ENCODE results near the gene ENKUR. TPM values are rescaled to one million over a fixed set of nuclear protein-coding genes. Genes with fewer than 3 reads are reported as not detected.

ENKUR gene
- total RNA-seq, 1 experiment from 2014 or later: 0.77 TPM

DNA sequence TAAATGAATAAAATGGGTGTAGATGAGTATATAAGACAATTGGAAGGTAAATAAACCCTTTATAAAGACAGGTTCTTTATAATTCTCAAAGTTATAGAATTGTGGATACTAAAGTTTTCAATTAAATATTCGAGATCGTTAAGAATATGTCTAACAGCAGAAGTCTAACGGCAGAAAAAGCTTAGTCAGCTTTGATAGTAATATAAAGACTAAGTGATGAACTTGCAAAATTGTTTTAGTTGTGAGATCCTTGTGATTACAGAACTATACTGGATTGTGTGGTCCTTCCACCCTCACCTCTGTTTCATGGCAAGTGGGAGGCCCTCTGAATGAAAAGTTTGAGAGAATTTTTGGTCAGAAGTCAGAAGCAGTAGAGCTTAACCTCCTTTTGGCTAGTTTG lies 2.7 kb upstream of the ENKUR start:
- Histone ChIP-seq H3K4me1 (peaks cover 8% of the 10 kb centered on the region; the same call in 1 of the 2 replicates), H3K4me3 (ENCODE audit: low read depth, low read length) (no peak overlapping the region), H3K36me3 (ENCODE audit: control insufficient read depth, insufficient read depth, low read length) (no peaks in the 10 kb centered on the region), H3K9me3 (no peaks in the 10 kb centered on the region), H3K27me3 (replicated peaks; ENCODE audit: control insufficient read depth, insufficient read depth, low read length) (no peaks in the 10 kb centered on the region)
- TF ChIP-seq, protein P1, sequence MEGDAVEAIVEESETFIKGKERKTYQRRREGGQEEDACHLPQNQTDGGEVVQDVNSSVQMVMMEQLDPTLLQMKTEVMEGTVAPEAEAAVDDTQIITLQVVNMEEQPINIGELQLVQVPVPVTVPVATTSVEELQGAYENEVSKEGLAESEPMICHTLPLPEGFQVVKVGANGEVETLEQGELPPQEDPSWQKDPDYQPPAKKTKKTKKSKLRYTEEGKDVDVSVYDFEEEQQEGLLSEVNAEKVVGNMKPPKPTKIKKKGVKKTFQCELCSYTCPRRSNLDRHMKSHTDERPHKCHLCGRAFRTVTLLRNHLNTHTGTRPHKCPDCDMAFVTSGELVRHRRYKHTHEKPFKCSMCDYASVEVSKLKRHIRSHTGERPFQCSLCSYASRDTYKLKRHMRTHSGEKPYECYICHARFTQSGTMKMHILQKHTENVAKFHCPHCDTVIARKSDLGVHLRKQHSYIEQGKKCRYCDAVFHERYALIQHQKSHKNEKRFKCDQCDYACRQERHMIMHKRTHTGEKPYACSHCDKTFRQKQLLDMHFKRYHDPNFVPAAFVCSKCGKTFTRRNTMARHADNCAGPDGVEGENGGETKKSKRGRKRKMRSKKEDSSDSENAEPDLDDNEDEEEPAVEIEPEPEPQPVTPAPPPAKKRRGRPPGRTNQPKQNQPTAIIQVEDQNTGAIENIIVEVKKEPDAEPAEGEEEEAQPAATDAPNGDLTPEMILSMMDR (IDR thresholded peaks at IDR 0.05; ENCODE audit: insufficient read depth in 1 of 2, low read depth in 1 of 2, low read length in 1 of 2, severe bottlenecking in 1 of 2, unreplicated experiment in 1 of 2): no peak
- DNase-seq: no peak
- POLR2A ChIA-PET: no interaction called here
- Mint-ChIP-seq H3K4me1 (ENCODE audit: low read depth, unreplicated experiment) (peaks cover 14% of the 10 kb centered on the region), H3K36me3 (ENCODE audit: insufficient read depth, unreplicated experiment) (peaks cover 18% of the 10 kb centered on the region), H3K4me3 (ENCODE audit: unreplicated experiment) (no peak overlapping the region), H3K27me3 (ENCODE audit: insufficient read depth, unreplicated experiment) (no peaks in the 10 kb centered on the region), H3K9me3 (ENCODE audit: unreplicated experiment) (no peaks in the 10 kb centered on the region), H3K27ac (ENCODE audit: unreplicated experiment) (no peak overlapping the region)
- no TSS peak for BruUV-seq (replicated peaks)
- intact Hi-C loops (cut with micrococcal nuclease; ENCODE audit: unreplicated experiment): loop anchor here (5.0 kb wide), 2 partner anchors 171 to 376 kb away; no protein-coding TSS in a partner anchor
- CTCF ChIA-PET: no interaction called here

- no peak for DNase-seq
- no peaks in the 10 kb centered on the region for H3K36me3 ChIP-seq (ENCODE audit: control insufficient read depth, insufficient read depth, low read length)
- intact Hi-C loops (cut with micrococcal nuclease; ENCODE audit: unreplicated experiment): loop anchor here (1.0 to 5.0 kb wide), 4 partner anchors 20 to 375 kb away; no protein-coding TSS in a partner anchor
- no peaks in the 10 kb centered on the region for H3K27me3 Mint-ChIP-seq (ENCODE audit: insufficient read depth, unreplicated experiment)
- peaks cover 14% of the 10 kb centered on the region for H3K4me1 Mint-ChIP-seq (ENCODE audit: low read depth, unreplicated experiment)
- peaks cover 18% of the 10 kb centered on the region for H3K36me3 Mint-ChIP-seq (ENCODE audit: insufficient read depth, unreplicated experiment)
- no TSS peak for BruUV-seq (replicated peaks)
- H3K4me3 Mint-ChIP-seq (ENCODE audit: unreplicated experiment): peak overlapping the region; percentile 86
- H3K27ac Mint-ChIP-seq (ENCODE audit: unreplicated experiment): peak overlapping the region; percentile 97
- CTCF ChIA-PET: interaction anchor here (0.7 kb wide), 1 partner anchor 58 kb away, joined by 4 read pairs; no protein-coding TSS in a partner anchor
- H3K9me3 Mint-ChIP-seq (ENCODE audit: unreplicated experiment): no peaks in the 10 kb centered on the region
- H3K4me1 ChIP-seq: peaks cover 8% of the 10 kb centered on the region; the same call in 1 of the 2 replicates
- POLR2A ChIA-PET: no interaction called here
- H3K9me3 ChIP-seq: no peaks in the 10 kb centered on the region
- TF ChIP-seq, protein P1 (IDR thresholded peaks at IDR 0.05; ENCODE audit: insufficient read depth in 1 of 2, low read depth in 1 of 2, low read length in 1 of 2, severe bottlenecking in 1 of 2, unreplicated experiment in 1 of 2): no peak
- no peaks in the 10 kb centered on the region for H3K27me3 ChIP-seq (replicated peaks; ENCODE audit: control insufficient read depth, insufficient read depth, low read length)
- peak overlapping the region; percentile 66 for H3K4me3 ChIP-seq (ENCODE audit: low read depth, low read length)
Observed at GRCh38 chr10:25017661-25018060, 1.7 kb upstream of the ENKUR start.

- Mint-ChIP-seq H3K36me3 (ENCODE audit: insufficient read depth, unreplicated experiment) (peaks cover 18% of the 10 kb centered on the region), H3K4me3 (ENCODE audit: unreplicated experiment) (peak overlapping the region; percentile 86), H3K27ac (ENCODE audit: unreplicated experiment) (peak overlapping the region; percentile 97), H3K27me3 (ENCODE audit: insufficient read depth, unreplicated experiment) (no peaks in the 10 kb centered on the region), H3K9me3 (ENCODE audit: unreplicated experiment) (no peaks in the 10 kb centered on the region), H3K4me1 (ENCODE audit: low read depth, unreplicated experiment) (peaks cover 14% of the 10 kb centered on the region)
- DNase-seq: no peak
- Histone ChIP-seq H3K4me3 (ENCODE audit: low read depth, low read length) (peak overlapping the region; percentile 66), H3K9me3 (no peaks in the 10 kb centered on the region), H3K4me1 (peaks cover 8% of the 10 kb centered on the region; the same call in 1 of the 2 replicates), H3K36me3 (ENCODE audit: control insufficient read depth, insufficient read depth, low read length) (no peaks in the 10 kb centered on the region), H3K27me3 (replicated peaks; ENCODE audit: control insufficient read depth, insufficient read depth, low read length) (no peaks in the 10 kb centered on the region)
- TSS peak; percentile 70 for BruUV-seq (replicated peaks)
- TF ChIP-seq, protein P1 (IDR thresholded peaks at IDR 0.05; ENCODE audit: insufficient read depth in 1 of 2, low read depth in 1 of 2, low read length in 1 of 2, severe bottlenecking in 1 of 2, unreplicated experiment in 1 of 2): no peak
- intact Hi-C loops (cut with micrococcal nuclease; ENCODE audit: unreplicated experiment): loop anchor here (1.0 to 5.0 kb wide), 4 partner anchors 20 to 375 kb away; no protein-coding TSS in a partner anchor
- CTCF ChIA-PET: interaction anchor here (0.6 to 1.7 kb wide), 3 partner anchors 28 to 399 kb away, joined by 3 to 6 read pairs (median 4); no protein-coding TSS in a partner anchor
- POLR2A ChIA-PET: interaction anchor here (0.5 to 0.9 kb wide), 3 partner anchors 42 to 516 kb away, joined by 3 to 6 read pairs (median 4); partner anchors contain the start of gene ARHGAP21
Observed at GRCh38 chr10:25017154-25017590, 1.2 kb upstream of the ENKUR start.

Data from Caco-2 (cell line).